ENCODE results near the gene CCDC28B. TPM values are rescaled to one million over a fixed set of nuclear protein-coding genes. Genes with fewer than 3 reads are reported as not detected.
"Not testable (repeated sequence)": the region's sequence is repeated elsewhere in the genome, so short reads cannot be mapped to it uniquely, and the experiment has no call there.

The CCDC28B gene
- 25.0 TPM for total RNA-seq
- long read RNA-seq, transcript CCDC28B-201 (6 exons, 1,089 nt) = major isoform, 21 of 28 reads
- long read RNA-seq, partial matches to known transcripts = 1 of 28 reads
- long read RNA-seq, other reads (novel, unspliced or antisense) = 6 of 28 reads

DNA sequence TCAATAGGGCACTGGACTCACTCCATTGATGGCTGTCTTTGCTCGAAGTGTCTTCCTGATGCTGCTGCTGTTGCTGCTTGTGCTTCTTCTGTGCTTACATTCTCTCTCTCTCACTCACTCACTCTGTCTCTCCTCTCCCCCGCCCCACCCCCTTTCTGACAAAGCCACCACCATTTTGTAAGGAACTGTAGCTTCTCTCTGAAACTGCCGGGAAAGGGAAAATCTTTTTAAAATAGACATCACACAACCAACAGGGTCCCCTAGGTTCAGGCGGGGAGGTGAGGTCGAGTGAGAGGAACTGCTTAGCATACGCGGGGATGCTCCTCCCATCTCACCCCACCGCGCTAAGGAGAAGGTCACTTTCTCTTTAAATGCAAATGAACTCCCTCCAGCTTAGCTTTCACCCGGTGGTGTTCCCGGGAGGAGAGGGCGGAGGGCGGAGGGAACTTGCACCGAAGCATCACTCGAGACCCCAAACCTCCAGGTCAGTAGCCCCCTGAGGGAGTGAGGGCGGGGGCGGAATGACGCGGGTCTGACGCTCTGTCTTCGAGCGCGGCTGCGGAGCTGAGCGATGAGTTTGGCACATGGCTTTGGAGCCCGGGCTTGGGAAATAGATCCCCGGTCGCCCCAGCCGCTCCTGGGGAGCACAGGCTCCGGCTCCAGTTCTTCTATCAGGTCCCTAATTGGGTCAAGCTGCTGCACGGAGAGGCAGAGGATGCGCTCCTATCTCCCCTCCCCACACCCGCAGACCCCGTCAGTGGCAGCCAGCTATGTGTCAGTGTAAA, at the start of gene CCDC28B:
Gene CCDC28B (plus strand): TSS at position 370 of the 785 bp plus-strand sequence. CDS start 1,341 bp downstream, outside the sequence.
- peak; percentile 70 for ATAC-seq (ENCODE audit: poor library complexity)
- intact Hi-C loops (cut with DNase I) = no loop called here
- DNase-seq = peak; percentile 84

DNA sequence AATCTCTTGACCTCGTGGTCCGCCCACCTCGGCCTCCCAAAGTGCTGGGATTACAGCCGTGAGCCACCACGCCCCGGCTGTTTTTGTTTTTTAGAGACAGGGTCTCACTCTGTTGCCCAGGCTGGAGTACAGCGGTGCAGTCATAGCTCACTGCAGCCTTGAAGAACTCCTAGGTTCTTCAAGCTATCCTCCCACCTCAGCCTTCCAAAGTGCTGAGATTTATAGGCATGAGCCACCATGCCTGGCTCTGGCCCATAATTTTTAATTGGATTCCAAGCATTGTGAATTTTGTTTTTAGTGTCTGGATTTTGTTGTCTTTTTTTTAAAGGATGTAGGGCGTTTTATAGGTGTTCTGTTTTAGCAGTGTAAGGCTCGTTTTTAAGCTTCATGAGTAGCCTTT, 49.5 kb upstream of the CCDC28B start:
- intact Hi-C loops (cut with DNase I) = no loop called here

DNA sequence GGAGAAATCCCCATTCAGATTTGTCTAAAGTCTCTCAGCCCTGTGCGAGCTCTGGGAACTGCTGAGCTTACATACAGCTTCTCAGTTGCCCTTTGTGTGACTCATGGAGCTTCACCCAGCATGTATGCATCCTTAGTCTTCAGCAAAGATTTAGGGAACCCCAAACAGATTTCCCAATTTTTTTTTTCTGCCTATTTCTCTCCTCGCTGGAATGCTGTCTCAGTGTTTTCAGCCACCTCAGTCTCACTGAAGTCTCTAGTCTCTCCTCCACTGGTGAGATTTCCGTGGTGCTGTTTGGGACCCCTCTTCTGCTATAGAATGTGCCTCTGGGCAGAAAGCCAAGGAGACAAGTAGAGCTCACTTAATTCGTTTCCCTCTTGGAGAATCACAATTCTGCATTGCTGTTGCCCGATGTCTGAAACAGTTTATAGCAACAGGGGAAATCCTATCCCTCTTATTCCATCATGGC, 49.0 kb upstream of the CCDC28B start:
- intact Hi-C loops (cut with DNase I) = no loop called here
- ATAC-seq (ENCODE audit: poor library complexity) (peak; percentile 19), DNase-seq (no peak)

More for the DNA sequence above, 49.5 kb upstream of the CCDC28B start:
- no peak for ATAC-seq (ENCODE audit: poor library complexity)
- no peak for DNase-seq

DNA sequence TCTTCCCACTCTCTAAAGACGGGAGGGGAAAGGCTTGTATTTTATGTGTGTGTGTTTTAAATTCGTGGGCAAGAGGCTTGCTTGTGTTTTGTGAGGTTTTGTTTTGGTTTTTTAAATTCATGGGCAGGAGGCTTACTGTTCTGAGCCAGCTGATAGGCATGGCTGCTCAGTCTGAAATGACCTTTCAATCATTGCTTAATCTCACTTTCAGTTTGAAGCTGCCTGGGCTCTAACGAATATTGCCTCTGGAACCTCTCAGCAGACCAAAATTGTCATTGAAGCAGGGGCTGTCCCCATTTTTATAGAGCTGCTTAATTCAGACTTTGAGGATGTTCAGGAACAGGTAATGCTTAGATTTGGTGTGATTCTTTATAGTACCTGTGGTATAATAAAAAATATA, 41.2 kb upstream of the CCDC28B start:
- intact Hi-C loops (cut with DNase I) = no loop called here
- no peak for ATAC-seq (ENCODE audit: poor library complexity)
- no peak for DNase-seq

DNA sequence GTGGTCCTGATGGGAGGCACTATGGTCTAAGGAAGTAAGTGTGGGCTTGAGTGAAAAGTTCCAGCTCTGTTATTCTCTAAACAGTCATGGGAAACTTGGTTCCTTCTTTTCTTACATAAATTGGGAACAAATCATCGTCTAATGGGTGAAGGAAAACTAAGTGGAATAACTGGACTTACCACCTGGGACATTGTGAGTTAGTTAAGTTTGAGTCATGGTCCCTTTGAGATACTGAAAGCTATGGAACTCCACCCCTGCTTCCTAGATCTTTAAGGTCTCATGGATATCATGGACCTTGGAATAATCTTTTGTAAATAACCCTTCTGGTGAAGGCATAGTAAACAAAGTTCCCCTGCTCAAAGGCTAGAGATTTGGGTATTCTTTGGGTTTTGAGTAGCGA, 37.0 kb upstream of the CCDC28B start:
- ATAC-seq (ENCODE audit: poor library complexity) = no peak
- DNase-seq = no peak
- intact Hi-C loops (cut with DNase I) = no loop called here

DNA sequence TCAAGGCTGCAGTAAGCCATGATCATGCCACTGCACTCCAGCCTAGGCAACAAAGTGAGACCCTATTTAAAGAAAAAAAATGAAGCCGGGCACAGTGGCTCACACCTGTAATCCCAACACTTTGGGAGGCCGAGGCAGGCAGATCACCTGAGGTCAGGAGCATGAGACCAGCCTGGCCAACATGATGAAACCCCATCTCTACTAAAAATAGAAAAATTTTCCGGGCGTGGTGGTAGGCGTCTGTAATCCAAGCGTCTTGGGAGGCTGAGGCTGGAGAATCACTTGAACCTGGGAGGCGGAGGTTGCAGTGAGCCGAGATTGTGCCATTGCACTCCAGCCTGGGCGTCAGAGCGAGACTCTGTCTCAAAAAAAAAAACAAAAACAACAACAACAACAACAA, 34.8 kb upstream of the CCDC28B start:
- intact Hi-C loops (cut with DNase I); DNase-seq; ATAC-seq (ENCODE audit: poor library complexity): not testable (repeated sequence)

DNA sequence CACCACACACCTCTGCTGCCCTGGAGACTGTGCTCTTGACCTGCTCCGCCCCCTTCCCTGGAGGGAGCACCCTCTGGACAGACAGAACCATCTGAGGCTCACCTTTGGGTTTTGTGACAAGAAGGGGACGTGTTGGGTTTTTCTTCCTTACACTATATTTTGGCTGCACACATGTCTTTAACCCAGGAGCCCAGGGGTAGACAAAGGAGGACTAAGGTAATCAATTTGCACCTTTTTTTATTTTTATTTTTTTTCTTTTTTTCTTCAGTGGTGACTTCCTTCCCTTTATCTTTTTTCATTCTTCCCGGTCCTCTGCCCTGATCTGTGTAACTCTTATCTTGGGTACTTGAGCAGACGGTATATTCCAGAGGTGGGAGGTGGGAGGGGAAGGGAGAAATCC, 29.4 kb upstream of the CCDC28B start:
- intact Hi-C loops (cut with DNase I) = no loop called here
- no peak for ATAC-seq (ENCODE audit: poor library complexity)

DNA sequence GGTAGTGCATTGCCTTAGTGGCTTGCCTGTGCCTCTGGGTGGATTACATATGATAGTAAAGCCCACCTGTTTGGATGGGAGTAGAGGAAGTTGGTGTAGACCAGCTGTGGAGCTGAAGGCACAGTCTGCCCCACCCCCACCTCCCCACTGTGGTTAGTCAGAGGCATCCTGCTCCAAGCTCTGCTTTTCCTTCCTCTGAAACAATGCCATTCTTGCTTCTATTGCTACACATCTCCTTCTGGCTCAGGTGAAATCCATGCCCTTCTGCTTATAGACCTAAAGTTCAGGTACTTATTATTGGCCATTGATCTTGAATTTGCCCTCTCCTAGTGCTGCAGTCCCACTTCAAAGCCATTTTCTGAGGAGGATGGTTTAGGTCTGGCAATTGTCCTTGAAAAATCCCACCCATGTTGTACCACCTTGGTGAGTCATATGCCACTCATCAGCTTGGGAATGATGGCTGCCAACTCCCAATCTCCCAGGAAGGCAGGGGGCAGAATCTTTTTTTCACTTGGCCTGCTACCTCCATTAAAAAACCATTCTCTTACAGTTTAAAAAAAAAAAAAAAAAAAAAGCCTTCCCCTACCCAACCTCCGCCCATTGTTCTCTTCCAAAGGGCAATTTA, 27.7 kb upstream of the CCDC28B start:
- DNase-seq (no peak), ATAC-seq (ENCODE audit: poor library complexity) (no peak)
- intact Hi-C loops (cut with DNase I) = no loop called here

More for the DNA sequence above, 29.4 kb upstream of the CCDC28B start:
- no peak for DNase-seq

DNA sequence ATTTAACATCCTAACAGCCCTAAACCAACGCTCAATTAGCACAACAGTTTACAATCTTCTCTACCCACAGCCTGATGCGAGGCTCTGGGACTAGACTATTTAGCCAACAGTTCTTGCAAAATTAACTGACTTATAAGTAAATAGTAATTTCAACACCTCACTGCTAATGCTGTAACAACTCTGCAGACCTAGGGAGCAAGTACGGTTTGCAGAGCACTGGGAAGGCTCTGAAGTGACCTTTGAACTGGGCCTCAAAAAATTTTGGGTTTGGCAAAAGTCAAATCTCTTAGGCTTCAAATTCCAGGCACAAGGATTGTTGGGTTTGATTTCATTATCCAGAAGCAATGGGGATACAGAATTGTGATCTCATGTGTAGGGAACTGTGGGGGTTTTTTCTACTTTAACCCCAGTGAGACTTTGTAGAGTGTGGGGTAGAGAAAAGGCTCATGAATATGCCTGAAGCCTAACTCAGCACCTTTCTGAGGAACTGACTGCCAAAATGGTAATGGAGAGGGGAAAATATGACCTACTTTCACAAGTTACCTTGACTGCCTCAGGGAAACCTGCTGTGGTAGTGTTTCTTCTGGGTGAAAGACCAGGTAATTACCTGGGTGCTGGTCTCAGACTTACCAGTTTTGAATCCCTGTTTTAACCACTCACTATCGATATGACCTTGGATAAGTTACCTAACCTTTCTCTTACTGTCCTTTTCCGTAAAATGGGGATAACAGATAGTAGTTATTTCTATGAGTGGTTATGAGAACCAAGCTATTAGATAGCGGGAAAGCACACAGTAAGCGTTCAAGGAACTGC, 21.8 kb upstream of the CCDC28B start:
- no peak for ATAC-seq (ENCODE audit: poor library complexity)
- intact Hi-C loops (cut with DNase I) = no loop called here
- DNase-seq = no peak

DNA sequence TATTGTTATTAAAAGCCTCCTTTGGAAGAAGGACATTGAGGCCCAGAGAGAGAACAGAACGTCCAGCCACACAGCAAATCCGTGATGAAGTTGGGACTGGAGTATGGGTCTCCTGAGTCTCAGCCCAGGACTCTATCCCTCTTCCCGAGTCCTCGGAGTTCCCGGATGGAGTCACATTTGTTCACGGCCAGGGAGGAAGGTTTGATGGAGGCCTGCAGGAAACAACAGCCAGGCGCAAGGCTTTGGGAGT, 21.3 kb upstream of the CCDC28B start:
- DNase-seq (no peak), ATAC-seq (ENCODE audit: poor library complexity) (peak; percentile 21)
- intact Hi-C loops (cut with DNase I) = no loop called here

DNA sequence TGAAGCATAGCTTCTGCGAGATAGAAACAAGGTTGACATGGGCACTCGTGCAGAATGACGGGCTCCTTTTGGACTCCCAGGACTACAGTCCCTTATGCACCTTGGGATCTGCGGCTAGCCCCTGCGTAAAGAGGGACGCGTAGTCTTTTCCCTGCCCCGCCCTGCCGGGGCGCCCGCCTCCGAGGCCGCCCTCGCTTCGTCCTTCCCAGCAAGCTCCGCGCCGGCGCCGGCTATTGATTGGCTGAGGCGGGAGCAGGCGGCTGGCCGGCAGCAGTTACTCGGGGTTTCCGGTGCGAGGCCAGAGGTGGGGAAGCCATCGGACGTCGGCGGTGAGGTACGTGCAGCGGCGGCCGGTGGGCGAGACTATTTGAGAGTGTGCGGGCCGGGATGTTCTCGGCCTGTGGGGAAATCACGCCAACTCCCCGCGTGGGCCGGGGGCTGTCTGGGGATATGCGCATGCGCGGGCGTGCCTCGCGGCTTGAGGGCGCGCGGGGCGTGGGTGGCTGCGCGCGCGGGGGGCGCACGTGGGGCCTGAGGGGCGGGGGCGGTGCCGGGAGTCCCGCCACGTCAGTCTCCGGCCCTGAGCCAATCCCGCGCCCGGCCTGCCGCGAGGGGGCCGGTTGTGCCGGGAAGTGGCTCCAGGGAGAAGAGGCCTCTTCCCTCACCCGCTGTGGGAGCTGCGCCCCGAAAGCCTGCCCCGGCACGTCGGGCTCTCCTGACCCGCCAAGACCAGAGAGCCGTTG, 20.8 kb upstream of the CCDC28B start, which contains the start of gene TXLNA:
Gene TXLNA (plus strand): TSS at position 233 of the 743 bp plus-strand sequence. CDS start 671 bp downstream, outside the sequence.
- DNase-seq (peak; percentile 98), ATAC-seq (ENCODE audit: poor library complexity) (peak; percentile 97)
- intact Hi-C loops (cut with DNase I) = no loop called here

DNA sequence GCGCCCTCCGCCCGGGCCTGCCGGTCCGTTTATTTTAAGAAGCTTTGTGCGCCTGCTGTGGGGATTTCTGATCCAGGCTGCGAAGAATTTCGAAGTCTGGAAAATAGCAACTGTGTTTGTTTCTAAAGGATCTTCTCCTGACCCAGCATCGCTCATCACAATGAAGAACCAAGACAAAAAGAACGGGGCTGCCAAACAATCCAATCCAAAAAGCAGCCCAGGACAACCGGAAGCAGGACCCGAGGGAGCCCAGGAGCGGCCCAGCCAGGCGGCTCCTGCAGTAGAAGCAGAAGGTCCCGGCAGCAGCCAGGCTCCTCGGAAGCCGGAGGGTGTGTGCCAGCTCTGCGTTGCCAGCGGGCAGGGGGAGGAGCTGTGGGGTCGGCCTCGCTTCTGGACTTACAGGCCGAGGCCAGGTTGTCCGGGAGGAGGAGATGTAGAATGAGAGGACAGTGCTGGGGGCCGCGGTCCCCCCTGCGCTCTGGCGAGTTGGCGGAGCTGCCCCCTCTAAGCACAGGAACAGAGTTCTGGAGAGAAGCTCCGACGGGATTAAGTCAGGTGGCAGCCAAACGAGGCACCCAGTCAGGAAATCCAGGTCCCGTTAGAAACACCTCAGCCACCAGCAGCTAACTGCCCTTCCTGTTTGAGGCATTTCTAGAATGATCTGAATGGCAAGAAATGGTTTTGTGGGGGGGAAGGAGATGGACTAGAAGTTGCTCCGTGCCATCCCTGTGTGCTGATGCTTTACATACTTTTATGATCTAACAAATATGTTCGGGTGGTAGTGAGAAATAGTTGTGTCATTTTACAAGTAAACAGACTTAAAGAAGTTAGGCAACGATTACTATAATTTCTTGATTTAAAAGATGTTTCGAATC, 20.0 kb upstream of the CCDC28B start:
- DNase-seq (peak; percentile 75), ATAC-seq (ENCODE audit: poor library complexity) (peak; percentile 38)
- intact Hi-C loops (cut with DNase I) = no loop called here

DNA sequence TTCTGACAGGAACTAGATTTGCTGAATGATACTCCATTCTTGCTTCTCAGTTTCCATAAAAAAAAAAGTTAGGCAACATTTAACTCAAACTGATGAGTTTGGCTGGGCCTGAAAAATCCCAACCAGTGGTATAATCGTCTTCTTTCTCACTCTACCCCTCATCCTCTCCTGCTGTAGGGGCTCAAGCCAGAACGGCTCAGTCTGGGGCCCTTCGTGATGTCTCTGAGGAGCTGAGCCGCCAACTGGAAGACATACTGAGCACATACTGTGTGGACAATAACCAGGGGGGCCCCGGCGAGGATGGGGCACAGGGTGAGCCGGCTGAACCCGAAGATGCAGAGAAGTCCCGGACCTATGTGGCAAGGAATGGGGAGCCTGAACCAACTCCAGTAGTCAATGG, 19.3 kb upstream of the CCDC28B start:
- ATAC-seq (ENCODE audit: poor library complexity) (no peak), DNase-seq (no peak)
- intact Hi-C loops (cut with DNase I) = no loop called here

DNA sequence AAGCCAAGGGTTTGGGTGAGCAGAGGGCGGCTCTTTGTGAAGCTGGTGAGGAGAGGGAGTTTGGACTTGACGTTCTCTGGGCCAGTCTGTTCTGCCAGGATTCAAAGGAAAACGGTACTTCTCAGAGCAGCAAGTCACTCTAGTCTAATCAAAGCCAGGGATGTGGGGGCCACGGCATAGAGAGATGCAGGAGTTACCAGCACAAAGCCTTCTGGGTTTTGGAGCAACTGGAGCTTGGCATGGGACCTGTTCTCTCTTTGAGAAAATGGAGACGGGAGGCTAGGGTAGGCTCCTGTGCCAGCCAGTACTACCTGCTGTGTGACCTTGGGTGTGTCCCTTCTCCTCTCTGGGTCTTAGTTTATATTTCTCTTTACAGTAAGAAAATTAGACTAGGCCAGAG, 18.8 kb upstream of the CCDC28B start:
- ATAC-seq (ENCODE audit: poor library complexity) (no peak), DNase-seq (no peak)
- intact Hi-C loops (cut with DNase I) = no loop called here

DNA sequence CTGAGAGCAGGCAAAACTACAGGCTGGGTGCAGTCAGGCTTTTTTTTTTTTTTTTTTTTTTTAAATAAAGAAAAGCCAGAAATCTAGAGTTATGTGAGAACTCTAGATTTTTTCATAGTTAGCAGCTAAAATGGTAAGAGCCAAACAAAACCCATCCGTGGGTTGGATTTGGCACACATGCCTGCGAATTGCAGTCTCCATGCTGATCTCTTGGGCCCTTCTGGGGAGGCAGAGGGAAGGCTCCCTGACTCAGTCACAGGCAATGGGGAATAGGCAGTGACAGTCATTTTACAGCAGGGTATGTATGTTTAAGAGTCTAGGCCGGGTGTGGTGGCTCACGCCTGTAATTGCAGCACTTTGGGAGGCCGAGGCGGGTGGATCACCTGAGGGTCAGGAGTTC, 18.3 kb upstream of the CCDC28B start:
- intact Hi-C loops (cut with DNase I) = no loop called here
- DNase-seq = no peak

DNA sequence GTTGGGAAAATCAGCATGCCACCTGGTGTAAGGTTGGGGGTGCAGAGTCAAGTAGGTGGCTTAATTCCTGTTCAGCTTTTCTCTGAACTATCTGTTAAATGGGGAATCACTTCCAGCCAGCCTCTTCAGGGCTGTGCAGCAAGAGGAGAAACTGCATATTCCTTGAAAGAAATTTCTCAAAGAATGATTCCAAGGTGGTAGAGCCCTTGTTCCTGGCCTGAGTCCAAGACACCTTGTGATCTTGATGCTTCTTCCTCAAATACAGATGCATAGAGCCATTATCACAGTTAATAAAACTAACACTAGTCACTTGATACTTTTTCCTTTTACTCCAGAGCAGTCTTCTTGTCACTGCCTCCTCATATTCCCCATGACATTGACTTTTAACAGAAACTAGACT, 15.7 kb upstream of the CCDC28B start:
- no peak for ATAC-seq (ENCODE audit: poor library complexity)
- intact Hi-C loops (cut with DNase I) = no loop called here
- DNase-seq = no peak

More for the DNA sequence above, 18.3 kb upstream of the CCDC28B start:
- no peak for ATAC-seq (ENCODE audit: poor library complexity)

DNA sequence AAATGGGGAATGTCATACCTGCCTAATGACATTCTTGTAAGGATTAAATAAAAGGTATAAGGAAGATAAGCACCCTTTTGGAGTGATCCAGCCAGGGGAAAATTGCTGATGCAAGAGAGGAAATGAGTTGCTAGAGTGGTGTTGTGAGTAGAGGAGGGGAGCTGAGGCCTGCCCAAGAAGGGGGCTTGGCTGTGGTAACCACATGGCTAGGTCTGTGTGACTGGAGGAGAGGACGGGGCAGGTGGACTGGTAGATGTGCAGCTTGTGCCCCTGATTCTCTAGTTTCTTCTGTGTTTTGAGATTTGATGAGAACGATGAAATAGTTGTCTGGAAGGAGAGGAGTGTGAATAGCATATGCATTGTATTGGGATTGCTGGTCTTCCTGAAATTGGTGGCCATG, 14.3 kb upstream of the CCDC28B start:
- no peak for ATAC-seq (ENCODE audit: poor library complexity)
- intact Hi-C loops (cut with DNase I) = no loop called here
- DNase-seq = no peak

DNA sequence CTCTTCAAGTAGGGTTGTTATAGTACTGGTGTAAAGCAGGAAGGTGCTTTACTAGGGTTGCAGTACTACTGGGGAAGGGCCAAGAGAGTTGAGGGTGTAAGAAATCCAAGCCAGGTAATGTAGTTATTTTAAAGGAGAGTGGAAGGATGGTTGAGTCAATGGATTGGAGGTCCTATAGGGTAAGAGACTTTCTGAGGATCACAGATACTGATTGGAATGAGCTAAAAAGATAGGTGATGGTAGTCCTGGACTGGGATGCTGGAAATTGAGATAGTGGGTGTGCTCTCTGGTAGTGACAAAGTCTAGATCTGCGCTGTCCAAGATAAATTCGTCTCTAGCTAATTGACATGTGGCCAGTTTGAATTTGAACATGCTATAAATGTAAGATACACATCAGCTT, 13.9 kb upstream of the CCDC28B start:
- ATAC-seq (ENCODE audit: poor library complexity) (no peak), DNase-seq (no peak)
- intact Hi-C loops (cut with DNase I) = no loop called here
